BJ (cell line): Measurements from ENCODE around the gene DRC7. TPM values are rescaled to one million over a fixed set of nuclear protein-coding genes. Genes with fewer than 3 reads are reported as not detected.

Experiments
- CTCF ChIA-PET: fragments of 350-600 bp; formaldehyde crosslinking; extraction: SDS; loops from one replicate; lab custom pipeline; 2021; ENCODE audit warnings: antibody characterized with exemption, inconsistent platforms; lab: Yijun Ruan, JAX
- POLR2A ChIA-PET: fragments of 300-600 bp; sonication (Branson Sonifier 250); formaldehyde crosslinking; extraction: SDS; loops from one replicate; lab custom pipeline; 2021; ENCODE audit warnings: antibody characterized with exemption; lab: Charles Lee
- DNase-seq: peaks from one replicate; pipeline ENCODE4 v3.0.0-alpha.2; 2011; ENCODE audit warnings: low read depth
- H3K27me3 ChIP-seq: 2 replicates; pipeline ENCODE4 v1.6.0; 2011; ENCODE audit warnings: low read length; ENCODE audit not compliant: control insufficient read depth, insufficient read depth
- H3K36me3 ChIP-seq: 2 replicates; pipeline ENCODE4 v1.5.1; 2011; ENCODE audit warnings: low read length; ENCODE audit not compliant: control insufficient read depth, insufficient read depth
- H3K4me3 ChIP-seq: 2 replicates; pipeline ENCODE4 v1.5.1; 2011; ENCODE audit warnings: low read depth, mild to moderate bottlenecking, control low read depth, low read length
- polyA plus RNA-seq: library from polyadenylated mRNA; depleted of rRNA; stranded (reverse); fragments of >200 nt; gene quantifications from 2 replicates; pipeline ENCODE4 v1.2.3, GENCODE V29; 2011
- TF ChIP-seq, protein P1 (sequence below): IDR thresholded peaks from 2 replicates; pipeline ENCODE4 v1.5.1; 2011; ENCODE audit warnings: low read depth, mild to moderate bottlenecking, control low read depth, inconsistent platforms, low read length, moderate library complexity; ENCODE audit not compliant: insufficient read depth

DRC7 gene
- polyA plus RNA-seq, 1 experiment, result not detected

DNA sequence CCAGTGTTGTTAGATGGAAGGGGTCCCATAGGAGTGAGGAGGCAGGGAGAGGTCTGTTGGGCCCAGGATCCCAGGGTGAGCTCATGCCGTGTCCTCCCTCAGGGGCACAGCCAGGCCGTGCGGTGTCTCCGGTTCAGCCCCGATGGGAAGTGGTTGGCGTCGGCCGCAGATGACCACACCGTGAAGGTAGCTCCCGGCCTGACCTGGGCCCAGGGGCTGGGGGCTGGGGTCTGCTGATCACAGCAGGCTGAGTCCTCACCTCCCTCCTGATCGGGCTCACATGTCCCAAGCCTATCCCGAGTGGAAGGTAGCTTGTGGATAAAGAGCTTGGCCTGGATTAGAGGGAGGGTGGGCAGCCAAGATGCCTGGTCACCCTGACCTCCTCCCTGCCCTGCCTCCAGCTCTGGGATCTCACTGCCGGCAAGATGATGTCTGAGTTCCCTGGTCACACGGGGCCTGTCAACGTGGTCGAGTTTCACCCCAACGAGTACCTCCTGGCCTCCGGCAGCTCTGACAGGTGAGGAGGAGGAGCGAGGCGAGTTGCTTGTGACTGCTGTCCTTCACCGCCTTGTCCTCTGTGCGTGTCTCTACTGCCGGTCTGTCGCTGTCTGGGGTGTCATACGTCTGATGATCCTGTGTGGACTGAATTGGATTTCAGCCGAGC lies 57.1 kb downstream of the DRC7 start:
- Histone ChIP-seq H3K4me3 (no peak overlapping the region), H3K36me3 (peaks cover 13% of the 10 kb centered on the region), H3K27me3 (no peaks in the 10 kb centered on the region)
- ChIA-PET POLR2A (no interaction called here), CTCF (interaction anchor here (1.0 to 1.2 kb wide), 2 partner anchors 15 to 57 kb away, joined by 3 to 5 read pairs; no protein-coding TSS in a partner anchor)
- DNase-seq, result no peak
- TF ChIP-seq, protein P1, sequence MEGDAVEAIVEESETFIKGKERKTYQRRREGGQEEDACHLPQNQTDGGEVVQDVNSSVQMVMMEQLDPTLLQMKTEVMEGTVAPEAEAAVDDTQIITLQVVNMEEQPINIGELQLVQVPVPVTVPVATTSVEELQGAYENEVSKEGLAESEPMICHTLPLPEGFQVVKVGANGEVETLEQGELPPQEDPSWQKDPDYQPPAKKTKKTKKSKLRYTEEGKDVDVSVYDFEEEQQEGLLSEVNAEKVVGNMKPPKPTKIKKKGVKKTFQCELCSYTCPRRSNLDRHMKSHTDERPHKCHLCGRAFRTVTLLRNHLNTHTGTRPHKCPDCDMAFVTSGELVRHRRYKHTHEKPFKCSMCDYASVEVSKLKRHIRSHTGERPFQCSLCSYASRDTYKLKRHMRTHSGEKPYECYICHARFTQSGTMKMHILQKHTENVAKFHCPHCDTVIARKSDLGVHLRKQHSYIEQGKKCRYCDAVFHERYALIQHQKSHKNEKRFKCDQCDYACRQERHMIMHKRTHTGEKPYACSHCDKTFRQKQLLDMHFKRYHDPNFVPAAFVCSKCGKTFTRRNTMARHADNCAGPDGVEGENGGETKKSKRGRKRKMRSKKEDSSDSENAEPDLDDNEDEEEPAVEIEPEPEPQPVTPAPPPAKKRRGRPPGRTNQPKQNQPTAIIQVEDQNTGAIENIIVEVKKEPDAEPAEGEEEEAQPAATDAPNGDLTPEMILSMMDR, result no peak

DNA sequence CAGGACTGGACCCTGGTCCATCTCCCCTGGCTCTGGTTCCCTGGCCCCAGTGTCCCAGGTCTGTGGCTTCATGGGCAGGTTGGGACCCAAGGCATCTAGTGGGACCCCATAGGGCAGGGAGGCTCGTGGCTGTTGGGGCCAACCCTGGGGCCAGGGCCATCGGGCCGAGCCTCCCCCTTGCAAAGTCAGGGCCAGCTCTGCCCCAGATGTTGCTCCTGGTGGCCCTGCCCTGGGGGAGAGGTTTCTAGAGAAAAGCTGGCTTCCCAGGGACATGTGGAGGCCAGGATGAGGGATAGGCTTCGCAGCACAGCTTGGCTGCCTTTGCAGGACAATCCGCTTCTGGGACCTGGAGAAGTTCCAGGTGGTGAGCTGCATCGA lies 57.6 kb downstream of the DRC7 start:
- no peak for DNase-seq
- ChIA-PET POLR2A (no interaction called here), CTCF (interaction anchor here (1.2 kb wide), 1 partner anchor 56 kb away, joined by 3 read pairs; no protein-coding TSS in a partner anchor)
- Histone ChIP-seq H3K27me3 (no peaks in the 10 kb centered on the region), H3K36me3 (peaks cover 14% of the 10 kb centered on the region), H3K4me3 (no peak overlapping the region)
- TF ChIP-seq, protein P1, result no peak

DNA sequence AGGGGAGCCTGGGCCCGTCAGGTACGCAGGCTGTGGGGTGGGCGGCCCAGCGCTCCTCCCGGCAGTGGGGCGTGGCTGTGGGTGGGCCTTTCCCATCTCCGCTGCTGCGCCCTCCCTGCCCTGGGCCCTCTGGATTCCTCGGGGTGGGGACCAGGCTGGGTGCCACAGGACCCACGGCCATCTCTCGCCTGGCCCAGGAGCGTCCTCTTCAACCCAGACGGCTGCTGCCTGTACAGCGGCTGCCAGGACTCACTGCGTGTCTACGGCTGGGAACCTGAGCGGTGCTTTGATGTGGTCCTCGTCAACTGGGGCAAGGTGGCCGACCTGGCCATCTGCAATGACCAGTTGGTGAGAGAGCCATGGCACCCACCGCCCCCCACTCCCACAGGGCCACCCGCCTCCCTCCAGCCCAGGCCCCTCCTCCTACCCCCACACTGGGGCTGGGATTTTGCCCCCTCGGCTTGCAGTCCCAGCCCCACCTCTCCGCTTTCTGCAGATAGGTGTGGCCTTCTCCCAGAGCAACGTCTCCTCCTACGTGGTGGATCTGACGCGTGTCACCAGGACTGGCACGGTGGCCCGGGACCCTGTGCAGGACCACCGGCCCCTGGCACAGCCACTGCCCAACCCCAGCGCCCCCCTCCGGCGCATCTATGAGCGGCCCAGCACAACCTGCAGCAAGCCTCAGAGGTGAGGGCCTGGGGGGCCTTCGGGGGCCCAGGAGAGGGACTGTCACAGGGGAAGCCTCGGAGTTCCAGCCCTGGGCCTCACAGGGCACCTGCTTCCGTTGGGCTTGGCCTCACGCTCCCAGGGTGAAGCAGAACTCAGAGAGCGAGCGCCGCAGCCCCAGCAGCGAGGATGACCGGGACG lies 58.2 kb downstream of the DRC7 start:
- ChIA-PET CTCF (no interaction called here), POLR2A (no interaction called here)
- TF ChIP-seq, protein P1, result no peak
- H3K36me3 ChIP-seq, result peaks cover 19% of the 10 kb centered on the region
- H3K27me3 ChIP-seq, result no peaks in the 10 kb centered on the region
- no peak for DNase-seq
- no peak overlapping the region for H3K4me3 ChIP-seq

DNA sequence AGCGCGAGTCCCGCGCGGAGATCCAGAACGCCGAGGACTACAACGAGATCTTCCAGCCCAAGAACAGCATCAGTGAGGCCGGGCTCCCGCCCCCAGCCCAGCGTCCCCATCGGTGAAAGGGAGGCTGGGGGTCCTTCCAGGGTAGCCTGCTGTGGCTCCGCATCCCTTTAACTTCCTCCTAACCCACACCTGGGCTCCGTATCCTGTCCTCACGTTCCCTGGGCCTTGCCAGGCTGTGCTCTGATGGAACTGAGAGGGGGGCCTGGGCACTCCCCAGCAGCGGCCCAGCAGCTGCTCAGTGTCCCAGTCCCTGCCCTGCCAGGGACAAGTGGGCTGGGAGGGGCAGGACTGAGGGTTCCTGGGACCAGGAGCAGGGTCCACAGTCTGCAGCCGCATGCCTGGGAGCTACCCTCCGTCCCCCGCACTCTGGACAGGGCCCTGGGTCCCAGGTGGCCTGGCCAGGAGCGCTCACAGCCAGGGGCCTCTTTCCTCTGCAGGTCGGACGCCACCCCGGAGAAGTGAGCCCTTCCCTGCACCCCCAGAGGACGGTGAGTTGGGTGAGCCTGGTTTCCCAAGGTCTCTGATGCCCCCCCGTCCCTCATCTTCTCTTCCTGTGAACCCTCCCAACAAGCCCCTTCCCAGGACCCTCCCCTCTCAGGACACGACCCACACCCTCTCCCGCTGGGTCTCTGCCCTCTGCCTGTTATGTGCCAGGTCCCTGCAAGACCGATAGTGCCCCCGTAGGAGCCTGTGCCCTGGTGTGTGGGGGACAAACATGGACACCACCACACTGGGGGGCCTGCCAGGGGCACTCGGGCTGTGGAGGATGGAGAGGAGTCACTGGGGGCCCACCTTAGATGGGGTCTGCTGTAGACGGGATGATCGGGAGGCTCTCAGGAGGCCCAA lies 59.1 kb downstream of the DRC7 start:
- ChIA-PET POLR2A (no interaction called here), CTCF (interaction anchor here (0.6 to 1.1 kb wide), 2 partner anchors 12 to 174 kb away, joined by 3 read pairs; no protein-coding TSS in a partner anchor)
- Histone ChIP-seq H3K36me3 (peaks cover 19% of the 10 kb centered on the region), H3K27me3 (no peaks in the 10 kb centered on the region), H3K4me3 (no peak overlapping the region)
- DNase-seq, result no peak
- TF ChIP-seq, protein P1, result no peak
